Thyroid gland (tissue), 4 donors: ENCODE data around the gene CTDSP2. TPM values are rescaled to one million over a fixed set of nuclear protein-coding genes. Genes with fewer than 3 reads are reported as not detected.
"Not testable (repeated sequence)": the region's sequence is repeated elsewhere in the genome, so short reads cannot be mapped to it uniquely, and the experiment has no call there.

Experiments used
- DNase-seq, 2 donors: peaks; one replicate each; pipeline ENCODE4 v3.0.0-alpha.2; 2019
- H3K27ac ChIP-seq, 3 donors: fragments of 200-600 bp; sonication (generic); 1 replicate in 2 of 3; 2 replicates in 1 of 3; pipeline ENCODE4 v1.5.1; 2016 to 2019; ENCODE audit warnings: mild to moderate bottlenecking in 1 of 3, moderate library complexity in 1 of 3
- H3K27me3 ChIP-seq: fragments of 200-600 bp; sonication (generic); one replicate; pipeline ENCODE4 v1.5.1; 2019
- H3K36me3 ChIP-seq, 2 donors: fragments of 200-600 bp; sonication (generic); one replicate each; pipeline ENCODE4 v1.5.1; 2016 to 2019
- H3K4me1 ChIP-seq, 2 donors: fragments of 200-600 bp; sonication (generic); one replicate each; pipeline ENCODE4 v1.5.1; 2017 to 2019
- H3K4me3 ChIP-seq, 3 donors: fragments of 200-600 bp; sonication (generic); replicated peaks in 1 of 3; 1 replicate in 2 of 3; 2 replicates in 1 of 3; pipeline ENCODE4 v1.5.1; 2016; ENCODE audit warnings: mild to moderate bottlenecking in 1 of 3
- H3K9me3 ChIP-seq: fragments of 200-600 bp; sonication (generic); one replicate; pipeline ENCODE4 v1.5.1; 2017
- POLR2A ChIP-seq, 2 donors: fragments of 450-650 bp; IDR thresholded peaks; one replicate each; pipeline ENCODE4 v1.6.1; 2017; ENCODE audit warnings: antibody characterized with exemption in 2 of 2, mild to moderate bottlenecking in 2 of 2, moderate library complexity in 1 of 2
- WGBS, 2 donors: methylation state at CpG; one replicate each; pipeline ENCODE4 v1.1.5; 2017; 5-methylcytosine and 5-hydroxymethylcytosine counted together
- intact Hi-C: fragments of 100-400 bp; cut with DNase I; formaldehyde crosslinking; loops from one replicate; pipeline ENCODE4 v1.15.1; 2023
- total RNA-seq, 4 donors: library from RNA; depleted of rRNA; stranded (reverse); fragments of >200 nt; gene quantifications; one replicate each; pipeline ENCODE4 v1.2.3, GENCODE V29; 2016
- TF ChIP-seq, protein P1 (sequence below), 6 experiments: fragments of 200-600 bp in 3 of 6; fragments of 450-650 bp in 3 of 6; sonication (generic) in 3 of 6; IDR thresholded peaks; one replicate each; pipeline ENCODE4 v1.5.1; 2016 to 2019; ENCODE audit warnings: antibody characterized with exemption in 6 of 6, mild to moderate bottlenecking in 2 of 6, inconsistent platforms in 1 of 6, moderate library complexity in 1 of 6

Gene CTDSP2
- total RNA-seq, 4 donors from 2014 or later = 91.5 to 190 (median 138) TPM

DNA sequence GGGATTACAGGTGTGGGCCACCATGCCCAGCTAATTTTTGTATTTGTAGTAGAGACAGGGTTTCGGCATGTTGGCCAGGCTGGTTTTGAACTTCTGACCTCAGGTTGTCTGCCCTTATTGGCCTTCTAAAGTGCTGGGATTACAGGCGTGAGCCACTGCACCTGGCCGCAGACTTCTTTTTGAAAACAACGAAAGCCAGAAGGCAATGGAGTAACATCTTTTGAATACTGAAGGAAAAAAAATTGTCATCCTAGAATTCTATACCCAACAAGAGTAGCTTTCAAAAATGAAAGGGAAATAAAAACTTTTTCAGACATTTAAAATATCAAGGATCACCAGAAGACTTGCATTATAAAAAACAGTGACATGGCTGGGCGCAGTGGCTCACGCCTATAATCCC is 38.7 kb upstream of the CTDSP2 start:
- H3K4me3 ChIP-seq = no peak overlapping the region
- no peak for TF ChIP-seq POLR2A (IDR thresholded peaks at IDR 0.05)
- TF ChIP-seq, protein P1, sequence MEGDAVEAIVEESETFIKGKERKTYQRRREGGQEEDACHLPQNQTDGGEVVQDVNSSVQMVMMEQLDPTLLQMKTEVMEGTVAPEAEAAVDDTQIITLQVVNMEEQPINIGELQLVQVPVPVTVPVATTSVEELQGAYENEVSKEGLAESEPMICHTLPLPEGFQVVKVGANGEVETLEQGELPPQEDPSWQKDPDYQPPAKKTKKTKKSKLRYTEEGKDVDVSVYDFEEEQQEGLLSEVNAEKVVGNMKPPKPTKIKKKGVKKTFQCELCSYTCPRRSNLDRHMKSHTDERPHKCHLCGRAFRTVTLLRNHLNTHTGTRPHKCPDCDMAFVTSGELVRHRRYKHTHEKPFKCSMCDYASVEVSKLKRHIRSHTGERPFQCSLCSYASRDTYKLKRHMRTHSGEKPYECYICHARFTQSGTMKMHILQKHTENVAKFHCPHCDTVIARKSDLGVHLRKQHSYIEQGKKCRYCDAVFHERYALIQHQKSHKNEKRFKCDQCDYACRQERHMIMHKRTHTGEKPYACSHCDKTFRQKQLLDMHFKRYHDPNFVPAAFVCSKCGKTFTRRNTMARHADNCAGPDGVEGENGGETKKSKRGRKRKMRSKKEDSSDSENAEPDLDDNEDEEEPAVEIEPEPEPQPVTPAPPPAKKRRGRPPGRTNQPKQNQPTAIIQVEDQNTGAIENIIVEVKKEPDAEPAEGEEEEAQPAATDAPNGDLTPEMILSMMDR (IDR thresholded peaks at IDR 0.05) = no peak
- intact Hi-C loops = no loop called here
- H3K27me3 ChIP-seq = no peaks in the 10 kb centered on the region
- no peaks in the 10 kb centered on the region for H3K36me3 ChIP-seq
- no peaks in the 10 kb centered on the region for H3K9me3 ChIP-seq
- H3K4me1 ChIP-seq = peaks cover 0 to 24% of the 10 kb centered on the region in 2 donors
- H3K27ac ChIP-seq = no peak overlapping the region
- DNase-seq = no peak
- WGBS, 2 donors = 97% methylated on average over 6 of the region's 6 CpGs

- Histone ChIP-seq H3K27me3 (no peaks in the 10 kb centered on the region), H3K27ac (no peak overlapping the region), H3K36me3 (no peaks in the 10 kb centered on the region), H3K9me3 (no peaks in the 10 kb centered on the region), H3K4me1 (peaks cover 0 to 11% of the 10 kb centered on the region in 2 donors), H3K4me3 (no peak overlapping the region)
- TF ChIP-seq, protein P1 (IDR thresholded peaks at IDR 0.05) = no peak
- no peak for TF ChIP-seq POLR2A (IDR thresholded peaks at IDR 0.05)
- intact Hi-C loops = no loop called here
- no peak for DNase-seq
Observed at GRCh38 chr12:57883700-57884099, 37.2 kb upstream of the CTDSP2 start.

DNA sequence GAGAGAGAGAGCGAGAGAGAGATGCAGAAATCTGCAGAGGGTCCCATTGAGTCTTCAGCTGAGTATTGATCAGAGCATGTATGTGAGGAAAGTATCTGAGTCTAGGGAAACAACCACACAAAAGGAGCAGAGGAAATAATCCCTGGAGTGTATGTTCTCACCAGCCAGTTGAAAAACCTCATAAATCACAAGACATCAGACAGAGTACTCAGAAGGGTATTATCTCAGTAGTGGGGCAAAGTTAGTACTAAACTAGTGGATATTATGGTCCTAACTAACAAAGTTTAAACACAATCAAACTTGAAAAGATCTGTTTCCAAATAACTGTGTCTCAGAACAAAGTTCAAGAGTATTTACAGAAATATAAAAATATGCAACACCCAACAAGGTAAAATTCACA is 36.5 kb upstream of the CTDSP2 start:
- Histone ChIP-seq H3K9me3 (no peaks in the 10 kb centered on the region), H3K36me3 (no peaks in the 10 kb centered on the region), H3K27ac (no peak overlapping the region), H3K27me3 (no peaks in the 10 kb centered on the region), H3K4me1 (peaks cover 0 to 5% of the 10 kb centered on the region in 2 donors), H3K4me3 (no peak overlapping the region)
- TF ChIP-seq, protein P1 (IDR thresholded peaks at IDR 0.05) = no peak
- no peak for TF ChIP-seq POLR2A (IDR thresholded peaks at IDR 0.05)
- 94 to 95% methylated on average over 1 of the region's 1 CpG for WGBS, 2 donors
- intact Hi-C loops = no loop called here
- DNase-seq = no peak

- peaks cover 0 to under 1% of the 10 kb centered on the region in 2 donors for H3K4me1 ChIP-seq
- H3K27ac ChIP-seq = no peak overlapping the region
- H3K4me3 ChIP-seq = no peak overlapping the region
- H3K9me3 ChIP-seq = no peaks in the 10 kb centered on the region
- intact Hi-C loops = no loop called here
- H3K27me3 ChIP-seq = no peaks in the 10 kb centered on the region
- H3K36me3 ChIP-seq = no peaks in the 10 kb centered on the region
- no peak for DNase-seq
- TF ChIP-seq, protein P1 (IDR thresholded peaks at IDR 0.05) = no peak
- TF ChIP-seq POLR2A (IDR thresholded peaks at IDR 0.05) = no peak
Observed at GRCh38 chr12:57882575-57882974, 36.0 kb upstream of the CTDSP2 start.

GRCh38 chr12:57881475-57881874 is 34.9 kb upstream of the CTDSP2 start:
- Histone ChIP-seq H3K4me3 (no peak overlapping the region), H3K36me3 (no peaks in the 10 kb centered on the region), H3K9me3 (no peaks in the 10 kb centered on the region), H3K27ac (no peak overlapping the region), H3K27me3 (no peaks in the 10 kb centered on the region), H3K4me1 (no peaks in the 10 kb centered on the region)
- intact Hi-C loops = no loop called here
- no peak for DNase-seq
- TF ChIP-seq POLR2A (IDR thresholded peaks at IDR 0.05) = no peak

- H3K9me3 ChIP-seq, H3K27ac ChIP-seq, H3K4me3 ChIP-seq, H3K27me3 ChIP-seq, H3K4me1 ChIP-seq, H3K36me3 ChIP-seq, DNase-seq, intact Hi-C loops: not testable (repeated sequence)
- 95 to 96% methylated on average over 9 of the region's 9 CpGs for WGBS, 2 donors
Observed at GRCh38 chr12:57881035-57881434, 34.5 kb upstream of the CTDSP2 start.
